ENCODE measurements around the gene USF2. TPM values are rescaled to one million over a fixed set of nuclear protein-coding genes. Genes with fewer than 3 reads are reported as not detected.

Gene USF2
- total RNA-seq, 1 donor: 51.6 TPM

GRCh38 chr19:35253316-35254286, 15.2 kb upstream of the USF2 start:
- TF ChIP-seq CTCF (IDR thresholded peaks at IDR 0.05; ENCODE audit: insufficient read depth, low read length): no peak
- H3K4me3 ChIP-seq (ENCODE audit: low read depth, low read length): no peak overlapping the region
- no peak for DNase-seq (ENCODE audit: low read depth)

- no peak for DNase-seq (ENCODE audit: low read depth)
- H3K4me3 ChIP-seq (ENCODE audit: low read depth, low read length): no peak overlapping the region
- no peak for TF ChIP-seq CTCF (IDR thresholded peaks at IDR 0.05; ENCODE audit: insufficient read depth, low read length)
These were observed 14.1 kb upstream of the USF2 start for GRCh38 chr19:35254341-35255297.

- no peak for TF ChIP-seq CTCF (IDR thresholded peaks at IDR 0.05; ENCODE audit: insufficient read depth, low read length)
- no peak for DNase-seq (ENCODE audit: low read depth)
- no peak overlapping the region for H3K4me3 ChIP-seq (ENCODE audit: low read depth, low read length)
These were observed 12.2 kb upstream of the USF2 start for GRCh38 chr19:35256566-35256965.

- no peak overlapping the region for H3K4me3 ChIP-seq (ENCODE audit: low read depth, low read length)
- no peak for DNase-seq (ENCODE audit: low read depth)
- TF ChIP-seq CTCF (IDR thresholded peaks at IDR 0.05; ENCODE audit: insufficient read depth, low read length): no peak
These were observed 11.7 kb upstream of the USF2 start for GRCh38 chr19:35257113-35257461.

GRCh38 chr19:35260694-35261304, 8.0 kb upstream of the USF2 start:
- TF ChIP-seq CTCF (IDR thresholded peaks at IDR 0.05; ENCODE audit: insufficient read depth, low read length): no peak
- DNase-seq (ENCODE audit: low read depth): no peak
- H3K4me3 ChIP-seq (ENCODE audit: low read depth, low read length): no peak overlapping the region

- no peak for DNase-seq (ENCODE audit: low read depth)
- TF ChIP-seq CTCF (IDR thresholded peaks at IDR 0.05; ENCODE audit: insufficient read depth, low read length): no peak
- H3K4me3 ChIP-seq (ENCODE audit: low read depth, low read length): no peak overlapping the region
These were observed 7.2 kb upstream of the USF2 start for GRCh38 chr19:35261356-35262100.

Data from fibroblast of the aortic adventitia (primary cell).